ENCODE measurements around the gene KRTAP2-1.
"Not testable (repeated sequence)": the region's sequence is repeated elsewhere in the genome, so short reads cannot be mapped to it uniquely, and the experiment has no call there.

The KRTAP2-1 gene

GRCh38 chr17:41055130-41055529, 8.0 kb upstream of the KRTAP2-1 start, which contains the start of gene KRTAP2-2:
Gene KRTAP2-2, minus strand, starts transcription at chr17:41055230. Its CDS starts 19 bp downstream, at chr17:41055211.
- FAIRE-seq = not testable (repeated sequence)

DNA sequence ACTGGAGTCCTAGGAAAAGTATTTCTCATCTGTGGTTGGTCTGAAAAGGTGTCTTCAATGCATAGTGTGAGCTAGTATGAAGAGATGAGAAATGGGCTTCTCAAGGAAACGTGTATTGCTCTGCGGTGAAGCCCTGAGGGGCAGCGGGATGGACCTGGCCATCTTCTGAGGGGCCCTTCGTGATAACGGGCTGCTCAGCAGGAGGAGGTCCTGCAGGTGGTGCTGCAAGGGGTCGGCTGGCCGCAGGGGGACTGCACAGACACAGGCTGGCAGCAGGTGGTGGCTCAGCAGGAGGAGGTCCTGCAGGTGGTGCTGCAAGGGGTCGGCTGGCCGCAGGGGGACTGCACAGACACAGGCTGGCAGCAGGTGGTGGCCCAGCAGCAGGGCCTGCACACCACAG, 7.4 kb upstream of the KRTAP2-1 start:
- FAIRE-seq = not testable (repeated sequence)

DNA sequence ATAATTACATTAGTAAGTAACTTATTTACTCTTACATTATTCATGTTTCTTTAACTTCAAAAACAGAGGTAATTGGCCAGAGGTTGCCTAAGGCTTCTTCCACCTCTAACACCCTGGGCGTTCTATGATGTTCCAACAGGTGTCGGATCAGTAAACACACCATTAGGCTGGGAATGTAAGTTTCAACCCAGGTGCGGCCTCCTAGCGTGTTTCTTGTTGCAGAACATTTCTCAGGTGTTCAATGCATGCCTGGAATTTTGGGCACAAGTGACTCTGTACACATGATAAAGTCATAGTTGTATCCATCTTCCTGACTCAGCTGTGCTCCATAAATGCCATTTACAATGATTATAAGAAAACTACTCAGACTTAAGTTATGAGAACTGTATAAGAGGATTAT, 6.9 kb upstream of the KRTAP2-1 start:
- no peak for FAIRE-seq

GRCh38 chr17:41052566-41052965, 5.5 kb upstream of the KRTAP2-1 start:
- no peak for FAIRE-seq

DNA sequence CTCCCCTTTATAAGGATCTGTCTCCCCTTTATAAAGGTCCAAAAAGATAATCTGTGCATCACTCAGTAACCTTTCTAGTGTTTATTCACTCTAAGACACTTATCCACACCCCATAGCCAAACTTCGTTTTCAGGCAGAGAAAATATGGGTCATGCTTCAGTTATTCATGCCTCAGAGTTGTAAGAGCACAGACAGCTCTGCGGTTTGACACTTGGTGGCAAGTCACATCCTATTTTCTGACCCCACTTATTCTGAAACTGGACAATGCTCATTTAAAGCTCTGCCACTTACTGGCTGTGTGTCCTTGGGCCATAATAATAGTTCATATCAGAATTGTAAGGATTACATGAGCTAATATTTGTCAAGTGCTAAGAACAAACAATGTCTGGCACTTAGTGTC, 2.0 kb upstream of the KRTAP2-1 start:
- peak; percentile 23 for FAIRE-seq

- peak; percentile 85 for FAIRE-seq
These were observed 1.3 kb upstream of the KRTAP2-1 start for GRCh38 chr17:41048441-41048840.

GRCh38 chr17:41042953-41043352, 4.2 kb downstream of the KRTAP2-1 start:
- no peak for FAIRE-seq

- not testable (repeated sequence) for FAIRE-seq
These were observed 6.1 kb downstream of the KRTAP2-1 start, which contains the start of gene KRTAP1-1 for GRCh38 chr17:41040783-41041571. Gene KRTAP1-1, minus strand, starts transcription at chr17:41041450. Its CDS starts 53 bp downstream, at chr17:41041397.

- no peak for FAIRE-seq
These were observed 9.2 kb downstream of the KRTAP2-1 start for GRCh38 chr17:41037853-41038350.

DNA sequence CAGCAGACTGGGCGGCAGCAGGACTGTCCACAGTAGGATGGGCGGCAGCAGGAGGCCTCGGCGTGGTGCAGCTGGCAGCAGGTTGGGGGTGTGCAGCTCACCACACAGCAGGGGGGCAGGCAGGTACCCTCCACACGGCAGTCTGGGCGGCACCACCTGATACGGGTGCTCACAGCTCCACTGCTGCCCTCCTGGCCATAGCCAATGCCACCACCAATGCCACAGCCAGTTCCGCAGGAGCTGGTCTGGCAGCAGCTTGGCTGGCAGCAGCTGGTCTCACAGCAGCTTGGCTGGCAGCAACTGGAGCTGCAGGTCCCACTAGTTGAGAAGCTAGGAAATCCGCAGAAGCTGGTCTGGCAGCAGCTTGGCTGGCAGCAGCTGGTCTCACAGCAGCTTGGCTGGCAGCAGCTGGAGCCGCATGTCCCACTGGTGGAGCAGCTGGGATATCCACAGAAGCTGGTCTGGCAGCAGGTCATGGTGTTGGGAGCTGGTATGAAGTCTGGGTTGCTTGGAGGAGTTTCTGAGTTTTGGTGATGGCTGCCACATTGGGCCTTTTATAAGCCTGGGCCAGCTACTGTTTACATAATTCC, 12.7 kb downstream of the KRTAP2-1 start, which contains the start of gene KRTAP1-3:
KRTAP1-3 (minus strand) TSS at position 529 of the 590 bp plus-strand sequence; CDS start at position 476, 53 bp downstream.
- not testable (repeated sequence) for FAIRE-seq

DNA sequence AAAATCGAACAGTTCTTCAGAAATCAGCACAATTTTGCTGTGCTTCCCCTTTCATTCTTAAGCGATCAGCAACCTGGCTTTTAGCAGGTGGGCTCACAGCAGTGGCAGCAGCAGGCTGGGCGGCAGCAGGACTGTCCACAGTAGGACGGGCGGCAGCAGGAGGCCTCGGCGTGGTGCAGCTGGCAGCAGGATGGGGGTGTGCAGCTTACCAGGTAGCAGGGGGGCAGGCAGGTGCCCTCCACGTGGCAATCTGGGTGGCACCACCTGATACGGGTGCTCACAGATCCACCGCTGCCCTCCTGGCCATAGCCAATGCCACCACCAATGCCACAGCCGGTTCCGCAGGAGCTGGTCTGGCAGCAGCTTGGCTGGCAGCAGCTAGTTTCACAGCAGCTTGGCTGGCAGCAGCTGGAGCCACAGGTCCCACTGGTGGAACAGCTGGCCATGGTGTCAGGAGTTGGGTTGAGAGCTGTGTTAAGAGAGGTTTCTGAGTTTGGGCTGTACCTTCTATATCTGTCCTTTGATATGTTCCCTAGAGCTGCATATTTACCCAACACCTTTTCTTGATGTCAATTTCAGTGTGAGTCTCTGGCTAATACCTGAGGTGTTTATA, 17.4 kb downstream of the KRTAP2-1 start, which contains the start of gene KRTAP1-4:
KRTAP1-4 (minus strand) TSS at position 563 of the 613 bp plus-strand sequence; CDS start at position 446, 117 bp downstream.
- no peak for FAIRE-seq

- no peak for FAIRE-seq
These were observed 20.2 kb downstream of the KRTAP2-1 start, which contains the start of gene KRTAP1-5 for GRCh38 chr17:41026715-41027471. Gene KRTAP1-5, minus strand, starts transcription at chr17:41027208. Its CDS starts 53 bp downstream, at chr17:41027155.

DNA sequence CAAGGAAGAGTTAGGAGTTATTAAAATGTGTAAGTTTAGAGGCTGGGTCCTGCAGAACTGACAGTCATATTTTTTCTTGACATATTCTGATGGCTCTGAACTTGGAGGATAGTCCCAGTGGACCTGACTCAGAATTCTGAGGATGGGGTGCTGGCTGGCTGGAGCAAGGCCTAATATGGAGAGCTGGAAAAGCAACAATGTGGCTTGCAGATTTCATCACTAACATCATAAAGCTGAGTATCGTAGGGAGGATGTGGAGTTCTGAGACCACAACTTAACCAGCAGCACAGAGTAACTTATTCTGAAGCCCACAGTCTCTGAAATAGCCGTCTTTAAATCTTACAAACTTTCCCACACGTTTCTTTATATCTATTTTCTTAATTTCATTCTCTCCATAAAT, 22.4 kb downstream of the KRTAP2-1 start:
- FAIRE-seq = no peak

GRCh38 chr17:41020336-41020735, 26.8 kb downstream of the KRTAP2-1 start:
- FAIRE-seq = no peak

GRCh38 chr17:41019415-41019814, 27.7 kb downstream of the KRTAP2-1 start:
- no peak for FAIRE-seq

GRCh38 chr17:41018541-41018940, 28.6 kb downstream of the KRTAP2-1 start:
- no peak for FAIRE-seq

- FAIRE-seq = no peak
These were observed 30.4 kb downstream of the KRTAP2-1 start for GRCh38 chr17:41016578-41017215.

DNA sequence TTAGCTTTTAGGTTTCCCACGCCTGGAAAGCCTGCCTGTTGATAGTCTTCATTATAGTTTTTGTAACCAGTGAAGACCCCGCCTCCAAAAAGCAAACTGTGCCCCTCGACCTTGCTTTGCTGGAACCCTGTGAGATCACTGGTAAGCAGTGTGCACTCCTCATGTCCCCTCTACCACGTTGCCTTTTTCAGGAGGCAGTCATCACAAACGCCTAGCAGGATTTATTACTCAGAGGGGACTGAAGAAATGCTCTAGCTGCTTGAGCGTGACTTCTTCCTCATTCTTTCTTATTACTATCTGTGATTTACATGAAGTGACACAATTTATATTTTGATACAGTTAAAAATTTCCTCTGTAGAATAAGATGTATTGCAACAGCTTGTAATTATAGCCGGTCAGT, 31.7 kb downstream of the KRTAP2-1 start:
- FAIRE-seq = no peak

DNA sequence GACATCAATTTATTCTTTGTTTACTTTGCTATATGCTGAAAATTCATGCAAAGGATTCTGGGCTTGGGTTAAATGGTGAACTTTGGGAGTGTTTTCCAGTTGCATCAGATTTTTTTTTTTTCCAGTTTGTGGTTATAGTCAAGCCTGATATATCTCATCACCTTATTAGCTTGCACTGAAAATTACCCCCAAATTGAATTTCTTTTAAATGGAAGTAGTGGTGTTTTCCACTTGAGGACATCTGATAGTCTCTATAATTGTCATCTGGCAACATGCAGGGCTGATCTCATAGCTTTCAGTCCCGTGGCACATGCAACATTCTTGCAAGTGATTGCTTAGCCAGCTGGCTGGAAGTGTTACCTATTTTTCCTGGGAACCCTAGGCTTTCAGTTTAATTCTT, 33.5 kb downstream of the KRTAP2-1 start:
- FAIRE-seq = no peak

DNA sequence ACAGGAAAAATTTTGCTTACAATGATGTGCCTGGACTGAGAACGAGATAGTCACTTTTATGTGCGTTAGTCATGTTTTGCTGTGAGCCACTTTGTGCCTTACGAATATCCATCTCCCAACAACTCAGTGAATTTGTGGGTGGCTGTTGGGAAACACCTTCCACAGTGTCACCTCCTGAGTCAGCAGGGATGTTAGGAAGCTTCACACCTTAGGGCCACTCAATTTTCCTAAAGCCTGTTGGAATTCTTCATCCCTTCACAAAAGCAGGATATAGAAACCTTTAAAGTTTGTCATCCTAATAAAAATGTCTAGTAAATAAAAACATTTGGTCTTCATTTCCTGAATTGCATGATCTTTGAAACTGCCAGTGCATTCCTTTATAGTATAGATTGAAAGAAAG, 33.9 kb downstream of the KRTAP2-1 start:
- FAIRE-seq = peak; percentile 64

GRCh38 chr17:41012326-41013120, 34.6 kb downstream of the KRTAP2-1 start:
- FAIRE-seq = no peak
